Subcutaneous preadipocyte (primary cell): Measurements from ENCODE around the gene PLEKHD1. TPM values are rescaled to one million over a fixed set of nuclear protein-coding genes. Genes with fewer than 3 reads are reported as not detected.

Source experiments
- total RNA-seq: library from RNA; depleted of rRNA; stranded (reverse); fragments of >200 nt; gene quantifications from 2 replicates; pipeline ENCODE4 v1.2.3, GENCODE V29; 2012

PLEKHD1 gene
- under 0.01 TPM in 1 of 2 replicates, not detected in the other for total RNA-seq

GRCh38 chr14:69484444-69485314, at the start of gene PLEKHD1:
Gene PLEKHD1 (plus strand): TSS chr14:69484728. CDS start chr14:69484966, 238 bp downstream.

GRCh38 chr14:69574263-69574953, 89.9 kb downstream of the PLEKHD1 start, which contains the start of gene CCDC177:
Gene CCDC177 (minus strand): TSS chr14:69574871. CDS start chr14:69573622, 1,249 bp downstream.

Other genes starting within 250 kb of the PLEKHD1 start
- 2.3 and 3.3 TPM in 2 replicates for gene GALNT16, start 224.6 kb upstream of the PLEKHD1 start, total RNA-seq
- 119 and 124 TPM in 2 replicates for gene ERH, start 86.4 kb upstream of the PLEKHD1 start, total RNA-seq
- gene SLC39A9, start 86.0 kb upstream of the PLEKHD1 start, total RNA-seq: 80.1 and 116 TPM in 2 replicates
- not detected in 2 replicates for gene CCDC177, start 90.1 kb downstream of the PLEKHD1 start, total RNA-seq
- 4.4 and 5.5 TPM in 2 replicates for gene SUSD6, start 126.9 kb downstream of the PLEKHD1 start, total RNA-seq